Activated T-cell treated with anti-CD3 and anti-CD28 coated beads for 48 hours (primary cell): ENCODE data around the gene EFCC1.
"Not testable (repeated sequence)": the region's sequence is repeated elsewhere in the genome, so short reads cannot be mapped to it uniquely, and the experiment has no call there.

Experiments
- DNase-seq: peaks from one replicate; pipeline ENCODE4 v3.0.0-alpha.2; 2020; ENCODE audit warnings: low read depth

Gene EFCC1

GRCh38 chr3:129056451-129057173 is 55.5 kb downstream of the EFCC1 start:
- DNase-seq: no peak

- no peak for DNase-seq
Observed at GRCh38 chr3:129057249-129057648, 56.1 kb downstream of the EFCC1 start.

- DNase-seq: no peak
Observed at GRCh38 chr3:129058441-129059200, 57.5 kb downstream of the EFCC1 start.

GRCh38 chr3:129059311-129059958 is 58.3 kb downstream of the EFCC1 start:
- DNase-seq: no peak

- DNase-seq: no peak
Observed at GRCh38 chr3:129060276-129061022, 59.3 kb downstream of the EFCC1 start, which contains the start of gene GP9. GP9 (plus strand) TSS chr3:129060779; CDS start chr3:129061740, 961 bp downstream.

GRCh38 chr3:129061023-129061887 is 60.2 kb downstream of the EFCC1 start:
- no peak for DNase-seq

GRCh38 chr3:129061888-129062834 is 61.1 kb downstream of the EFCC1 start:
- DNase-seq: no peak

GRCh38 chr3:129063091-129063640 is 62.1 kb downstream of the EFCC1 start:
- DNase-seq: no peak

GRCh38 chr3:129063841-129064482 is 62.9 kb downstream of the EFCC1 start:
- no peak for DNase-seq

- no peak for DNase-seq
Observed at GRCh38 chr3:129065016-129065719, 64.1 kb downstream of the EFCC1 start.

GRCh38 chr3:129065720-129066073 is 64.6 kb downstream of the EFCC1 start:
- no peak for DNase-seq

GRCh38 chr3:129067719-129068118 is 66.6 kb downstream of the EFCC1 start:
- not testable (repeated sequence) for DNase-seq

- no peak for DNase-seq
Observed at GRCh38 chr3:129068291-129068886, 67.3 kb downstream of the EFCC1 start.

- DNase-seq: not testable (repeated sequence)
Observed at GRCh38 chr3:129069313-129070085, 68.4 kb downstream of the EFCC1 start.

- no peak for DNase-seq
Observed at GRCh38 chr3:129070086-129070885, 69.2 kb downstream of the EFCC1 start.

GRCh38 chr3:129077222-129077621 is 76.1 kb downstream of the EFCC1 start:
- DNase-seq: no peak

- no peak for DNase-seq
Observed at GRCh38 chr3:129078510-129078909, 77.4 kb downstream of the EFCC1 start.
